OCI-LY1 (cell line): ENCODE results near the gene LIPT1.

ENCODE experiments used
- H2AFZ ChIP-seq: fragments of 200-600 bp; sonication (generic), shearing (Covaris generic); 2 replicates; pipeline ENCODE4 v1.6.0; 2014; ENCODE audit warnings: antibody characterized with exemption, mild to moderate bottlenecking, low read length
- H3F3A ChIP-seq: fragments of 200-600 bp; sonication (generic), shearing (Covaris generic); 2 replicates; pipeline ENCODE4 v1.6.0; 2014; ENCODE audit warnings: mild to moderate bottlenecking, antibody characterized with exemption, low read length, moderate library complexity; ENCODE audit not compliant: insufficient read depth
- H3K27ac ChIP-seq: fragments of 200-600 bp; sonication (generic); 2 replicates; pipeline ENCODE4 v1.5.1; 2014; ENCODE audit warnings: low read length, mixed run types, mild to moderate bottlenecking, low read depth; ENCODE audit not compliant: poor library complexity, severe bottlenecking
- H3K27me3 ChIP-seq: fragments of 200-600 bp; sonication (generic); 2 replicates; pipeline ENCODE4 v1.6.0; 2014; ENCODE audit warnings: antibody characterized with exemption, mild to moderate bottlenecking, low read length, moderate library complexity; ENCODE audit not compliant: insufficient read depth
- H3K36me3 ChIP-seq: fragments of 200-600 bp; sonication (generic); 2 replicates; pipeline ENCODE4 v1.6.1; 2014; ENCODE audit warnings: mild to moderate bottlenecking, antibody characterized with exemption, low read length, moderate library complexity, mixed read lengths; ENCODE audit not compliant: insufficient read depth
- H3K4me1 ChIP-seq: fragments of 200-600 bp; sonication (generic); 2 replicates; pipeline ENCODE4 v1.5.1; 2014; ENCODE audit warnings: mild to moderate bottlenecking, low read length, moderate library complexity; ENCODE audit not compliant: insufficient read depth, severe bottlenecking
- H3K4me2 ChIP-seq: fragments of 200-600 bp; sonication (generic), shearing (Covaris generic); 2 replicates; pipeline ENCODE4 v1.6.1; 2014; ENCODE audit warnings: low read length
- H3K4me3 ChIP-seq: fragments of 200-600 bp; sonication (generic); 2 replicates; pipeline ENCODE4 v1.5.1; 2014; ENCODE audit warnings: low read length, low read depth, mild to moderate bottlenecking, mixed read lengths; ENCODE audit not compliant: poor library complexity, severe bottlenecking
- H3K79me2 ChIP-seq: fragments of 200-600 bp; shearing (Covaris generic); 2 replicates; pipeline ENCODE4 v1.6.1; 2016; ENCODE audit warnings: mixed run types, low read length, mixed read lengths; ENCODE audit not compliant: insufficient read depth
- H3K9ac ChIP-seq: fragments of 200-600 bp; sonication (generic), shearing (Covaris generic); 2 replicates; pipeline ENCODE4 v1.6.1; 2014; ENCODE audit warnings: mild to moderate bottlenecking, low read length, mixed read lengths
- H3K9me2 ChIP-seq: fragments of 200-600 bp; sonication (generic), shearing (Covaris generic); 2 replicates; pipeline ENCODE4 v1.6.1; 2014; ENCODE audit warnings: low read depth, mild to moderate bottlenecking, low read length, mixed read lengths
- H3K9me3 ChIP-seq: fragments of 200-600 bp; shearing (Covaris generic); 2 replicates; pipeline ENCODE4 v1.6.1; 2014; ENCODE audit warnings: low read length, mixed read lengths
- H4K20me1 ChIP-seq: fragments of 200-600 bp; sonication (generic), shearing (Covaris generic); 2 replicates; pipeline ENCODE4 v1.6.0; 2016; ENCODE audit warnings: mild to moderate bottlenecking, low read length; ENCODE audit not compliant: insufficient read depth
- EZH2 ChIP-seq: fragments of 200-600 bp; sonication (generic), shearing (Covaris generic); IDR thresholded peaks from 2 replicates; pipeline ENCODE4 v1.8.0; 2017; ENCODE audit warnings: borderline replicate concordance, mixed run types, mild to moderate bottlenecking, antibody characterized with exemption, low read length, moderate library complexity, mixed read lengths
- TF ChIP-seq, protein P1 (sequence below): fragments of 200-600 bp; sonication (generic), shearing (Covaris generic); IDR thresholded peaks from 2 replicates; pipeline ENCODE4 v1.5.1; 2017; ENCODE audit warnings: mild to moderate bottlenecking, antibody characterized with exemption, low read length, moderate library complexity, mixed read lengths

The LIPT1 gene

DNA sequence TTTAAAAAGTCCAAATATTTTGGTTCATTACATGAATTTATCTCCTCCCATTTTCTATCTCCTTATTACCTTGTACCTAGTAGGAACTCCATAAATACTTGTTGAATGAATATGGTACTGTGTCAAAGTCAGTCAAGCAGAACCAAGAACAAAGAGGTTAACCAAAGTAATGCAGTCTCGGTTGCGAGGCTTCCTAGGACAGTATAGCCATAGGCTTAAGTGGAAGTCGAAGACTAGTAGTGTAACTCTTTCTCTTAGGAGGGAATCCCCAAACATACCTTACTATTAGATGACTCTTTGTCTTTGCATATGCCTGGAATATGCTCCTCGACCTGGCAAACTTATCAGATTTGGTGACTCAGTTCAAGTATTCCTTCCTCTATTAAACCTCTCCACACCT, 4.8 kb downstream of the LIPT1 start:
- TF ChIP-seq, protein P1, sequence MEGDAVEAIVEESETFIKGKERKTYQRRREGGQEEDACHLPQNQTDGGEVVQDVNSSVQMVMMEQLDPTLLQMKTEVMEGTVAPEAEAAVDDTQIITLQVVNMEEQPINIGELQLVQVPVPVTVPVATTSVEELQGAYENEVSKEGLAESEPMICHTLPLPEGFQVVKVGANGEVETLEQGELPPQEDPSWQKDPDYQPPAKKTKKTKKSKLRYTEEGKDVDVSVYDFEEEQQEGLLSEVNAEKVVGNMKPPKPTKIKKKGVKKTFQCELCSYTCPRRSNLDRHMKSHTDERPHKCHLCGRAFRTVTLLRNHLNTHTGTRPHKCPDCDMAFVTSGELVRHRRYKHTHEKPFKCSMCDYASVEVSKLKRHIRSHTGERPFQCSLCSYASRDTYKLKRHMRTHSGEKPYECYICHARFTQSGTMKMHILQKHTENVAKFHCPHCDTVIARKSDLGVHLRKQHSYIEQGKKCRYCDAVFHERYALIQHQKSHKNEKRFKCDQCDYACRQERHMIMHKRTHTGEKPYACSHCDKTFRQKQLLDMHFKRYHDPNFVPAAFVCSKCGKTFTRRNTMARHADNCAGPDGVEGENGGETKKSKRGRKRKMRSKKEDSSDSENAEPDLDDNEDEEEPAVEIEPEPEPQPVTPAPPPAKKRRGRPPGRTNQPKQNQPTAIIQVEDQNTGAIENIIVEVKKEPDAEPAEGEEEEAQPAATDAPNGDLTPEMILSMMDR = no peak
- TF ChIP-seq EZH2 = no peak
- no peak overlapping the region for H3K9ac ChIP-seq
- no peaks in the 10 kb centered on the region for H3K9me2 ChIP-seq
- H3K4me2 ChIP-seq = no peak overlapping the region
- H3K36me3 ChIP-seq = peaks cover 33% of the 10 kb centered on the region; the same call in 1 of the 2 replicates
- H3K9me3 ChIP-seq = no peaks in the 10 kb centered on the region
- no peaks in the 10 kb centered on the region for H3F3A ChIP-seq
- no peak overlapping the region for H3K4me3 ChIP-seq
- H3K27me3 ChIP-seq = no peaks in the 10 kb centered on the region
- peaks cover 6% of the 10 kb centered on the region; the same call in 1 of the 2 replicates for H3K79me2 ChIP-seq
- peaks cover 12% of the 10 kb centered on the region for H3K4me1 ChIP-seq
- no peak overlapping the region for H2AFZ ChIP-seq
- H4K20me1 ChIP-seq = no peaks in the 10 kb centered on the region
- H3K27ac ChIP-seq = no peak overlapping the region

DNA sequence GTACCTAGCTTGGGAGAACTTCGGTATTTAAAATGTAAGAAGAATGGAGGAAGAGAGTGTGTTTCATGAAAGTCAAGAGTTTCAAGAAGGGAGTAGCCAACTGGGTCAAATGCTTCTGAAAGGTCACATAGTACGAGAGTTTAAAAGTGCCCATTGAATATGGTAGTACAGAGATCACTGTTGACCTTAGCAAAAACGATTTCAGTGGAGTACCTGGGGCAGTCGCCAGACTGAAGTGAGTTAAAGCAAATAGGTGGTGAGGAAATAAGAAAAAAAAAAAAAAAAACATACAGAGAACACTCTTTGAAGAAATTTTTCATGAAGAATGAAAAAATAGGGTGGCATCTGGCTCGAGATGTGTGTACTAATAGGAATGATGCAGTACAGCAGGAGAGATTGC, 11.5 kb downstream of the LIPT1 start:
- TF ChIP-seq EZH2 = no peak
- TF ChIP-seq, protein P1 = no peak
- Histone ChIP-seq H3K4me1 (no peaks in the 10 kb centered on the region), H3K36me3 (peaks cover 57% of the 10 kb centered on the region), H3K9me3 (no peaks in the 10 kb centered on the region), H3K9ac (no peak overlapping the region), H3K27ac (no peak overlapping the region), H4K20me1 (no peaks in the 10 kb centered on the region), H3K4me3 (no peak overlapping the region), H3F3A (no peaks in the 10 kb centered on the region), H2AFZ (no peak overlapping the region), H3K27me3 (no peaks in the 10 kb centered on the region), H3K4me2 (no peak overlapping the region), H3K79me2 (no peaks in the 10 kb centered on the region), H3K9me2 (no peaks in the 10 kb centered on the region)

DNA sequence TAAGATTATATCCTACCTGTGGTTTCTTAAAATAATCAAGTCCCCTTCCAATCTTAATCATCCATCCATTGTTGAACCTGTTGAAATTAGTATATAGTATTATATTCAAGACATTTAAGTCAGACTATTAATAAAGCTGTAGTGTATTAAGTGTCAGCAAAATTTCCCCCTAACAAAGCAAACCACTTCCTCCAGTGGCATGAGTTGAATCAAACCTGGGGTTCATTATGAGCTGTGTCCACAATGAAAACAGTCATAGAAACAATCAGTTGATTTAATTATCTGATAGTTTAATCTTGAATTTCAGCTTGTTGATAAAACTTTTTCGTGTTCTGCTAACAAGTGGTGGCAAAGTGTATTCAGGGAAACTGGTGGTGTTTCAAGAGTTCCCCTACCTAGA, 14.8 kb downstream of the LIPT1 start:
- H3F3A ChIP-seq = no peaks in the 10 kb centered on the region
- H3K36me3 ChIP-seq = peaks cover 60% of the 10 kb centered on the region

More for the DNA sequence above, 14.8 kb downstream of the LIPT1 start:
- no peak overlapping the region for H3K4me2 ChIP-seq
- H3K4me1 ChIP-seq = no peaks in the 10 kb centered on the region
- H3K4me3 ChIP-seq = no peak overlapping the region
- H3K9ac ChIP-seq = no peak overlapping the region
- no peaks in the 10 kb centered on the region for H3K9me3 ChIP-seq
- H2AFZ ChIP-seq = no peak overlapping the region
- no peaks in the 10 kb centered on the region for H3K79me2 ChIP-seq
- H3K27ac ChIP-seq = no peak overlapping the region
- TF ChIP-seq, protein P1 = no peak
- no peak for TF ChIP-seq EZH2
- H4K20me1 ChIP-seq = no peaks in the 10 kb centered on the region
- no peaks in the 10 kb centered on the region for H3K9me2 ChIP-seq
- H3K27me3 ChIP-seq = no peaks in the 10 kb centered on the region
